ENCODE measurements around the gene GRM8. TPM values are rescaled to one million over a fixed set of nuclear protein-coding genes. Genes with fewer than 3 reads are reported as not detected.

Gene GRM8
- total and polyA plus RNA-seq, 10 of the 15 experiments (the other 5 are each of a cell fraction or from before 2014, with no cell fraction given), result 0.33 to 7.1 (median 0.45) TPM; not detected in 2

GRCh38 chr7:127018889-127019288 is 233.9 kb downstream of the GRM8 start (continued):
- no peak for TF ChIP-seq ZBTB11 (CRISPR knock-in tag; IDR thresholded peaks at IDR 0.05)
- no peak for TF ChIP-seq RAD51 (IDR thresholded peaks at IDR 0.05)
- no peak for TF ChIP-seq FOXM1 (IDR thresholded peaks at IDR 0.05; ENCODE audit: low read depth, low read length)

- no peaks in the 10 kb centered on the region for H3K9me3 ChIP-seq (replicated peaks; ENCODE audit: control insufficient read depth, insufficient read depth, low read length)
- no peaks in the 10 kb centered on the region for H3K4me1 ChIP-seq (ENCODE audit: control insufficient read depth, insufficient read depth, low read length)
- no peak overlapping the region for H2AFZ ChIP-seq (ENCODE audit: control insufficient read depth, low read depth, low read length)
- 0% methylated on average over 2 of the region's 2 CpGs for WGBS (ENCODE audit: insufficient coverage, insufficient replicate concordance, low lambda C conversion rate, missing lambda C conversion rate)
- no peaks in the 10 kb centered on the region for H3K27me3 ChIP-seq (replicated peaks in 1 of 2; ENCODE audit: control insufficient read depth in 2 of 2, insufficient read depth in 2 of 2, low read length in 1 of 2)
- H3K9ac ChIP-seq (ENCODE audit: control insufficient read depth, insufficient read depth, low read length), result no peak overlapping the region
- no peak for ATAC-seq
- FAIRE-seq, result no peak
- intact Hi-C loops (cut with micrococcal nuclease; ENCODE audit: unreplicated experiment) (no loop called here), in situ Hi-C loops (cut with MboI) (no loop called here)
- ChIA-PET RAD21 (ENCODE audit: unreplicated experiment) (no interaction called here), SMC1A (ENCODE audit: uncharacterized antibody, unreplicated experiment) (no interaction called here), CTCF (interaction anchor here (0.7 kb wide), 1 partner anchor 214 kb away, joined by 3 read pairs; no protein-coding TSS in a partner anchor), POLR2A (interaction anchor here (0.5 kb wide), 1 partner anchor 1780 kb away, joined by 6 read pairs; no protein-coding TSS in a partner anchor)
- H4K20me1 ChIP-seq (ENCODE audit: control insufficient read depth, insufficient read depth), result no peaks in the 10 kb centered on the region
- no peak overlapping the region for H3K4me3 ChIP-seq
- no peak overlapping the region for H3K27ac ChIP-seq (ENCODE audit: control insufficient read depth, insufficient read depth)
- no peak for TF ChIP-seq TCF7 (IDR thresholded peaks at IDR 0.05; ENCODE audit: borderline replicate concordance)
- no peak for TF ChIP-seq HCFC1 (IDR thresholded peaks at IDR 0.05; ENCODE audit: low read length)
- TF ChIP-seq SMARCA5 (IDR thresholded peaks at IDR 0.05), result no peak
- H3K36me3 ChIP-seq (ENCODE audit: control insufficient read depth in 2 of 2, insufficient read depth in 2 of 2, low read length in 1 of 2), result no peaks in the 10 kb centered on the region
- H3K4me2 ChIP-seq (ENCODE audit: control insufficient read depth, insufficient read depth), result no peak overlapping the region
- H3K79me2 ChIP-seq (ENCODE audit: control insufficient read depth, insufficient read depth, low read length), result no peaks in the 10 kb centered on the region
- no TSS peak for BruUV-seq (replicated peaks)
- no peak for DNase-seq (ENCODE audit: low read depth, low spot score)
Measured at GRCh38 chr7:127017196-127017595, 235.5 kb downstream of the GRM8 start.

All from GM12878 (cell line).